KMS-11 (cell line): ENCODE measurements around the gene BLOC1S5.
A peak's percentile ranks its signal among the peaks of the same experiment; 100 is the strongest.

Experiments used
- H2AFZ ChIP-seq: fragments of 200-600 bp; sonication (generic); 2 replicates; pipeline ENCODE4 v1.6.1; 2016; ENCODE audit warnings: antibody characterized with exemption, mixed run types, low read depth
- H3K27ac ChIP-seq: fragments of 200-600 bp; sonication (generic); 2 replicates; pipeline ENCODE4 v1.6.1; 2016; ENCODE audit warnings: mild to moderate bottlenecking, mixed run types
- H3K27me3 ChIP-seq: fragments of 200-600 bp; sonication (generic); 2 replicates; pipeline ENCODE4 v1.6.1; 2017; ENCODE audit warnings: mild to moderate bottlenecking, low read depth, mixed run types, moderate library complexity; ENCODE audit not compliant: insufficient read depth
- H3K36me3 ChIP-seq: fragments of 200-600 bp; sonication (generic); 2 replicates; pipeline ENCODE4 v1.6.1; 2017; ENCODE audit warnings: mild to moderate bottlenecking, mixed run types; ENCODE audit not compliant: insufficient read depth
- H3K4me1 ChIP-seq: fragments of 200-600 bp; sonication (generic); 2 replicates; pipeline ENCODE4 v1.6.1; 2016; ENCODE audit warnings: mild to moderate bottlenecking, low read depth, mixed run types; ENCODE audit not compliant: poor library complexity, severe bottlenecking
- H3K4me2 ChIP-seq: fragments of 200-600 bp; sonication (generic); 2 replicates; pipeline ENCODE4 v1.7.0; 2016; ENCODE audit warnings: mild to moderate bottlenecking, mixed run types
- H3K4me3 ChIP-seq: fragments of 200-600 bp; sonication (generic); IDR thresholded peaks from 2 replicates; pipeline ENCODE4 v1.6.1; 2017; ENCODE audit warnings: low read depth, low read length, mixed read lengths; ENCODE audit not compliant: insufficient read depth
- H3K79me2 ChIP-seq: fragments of 200-600 bp; sonication (generic); 2 replicates; pipeline ENCODE4 v1.6.1; 2016; ENCODE audit warnings: low read depth, mixed run types; ENCODE audit not compliant: insufficient read depth
- H3K9ac ChIP-seq: fragments of 200-600 bp; sonication (generic); 2 replicates; pipeline ENCODE4 v1.6.1; 2016; ENCODE audit warnings: mild to moderate bottlenecking, mixed run types
- H4K20me1 ChIP-seq: fragments of 200-600 bp; sonication (generic); 2 replicates; pipeline ENCODE4 v1.6.1; 2016; ENCODE audit warnings: mild to moderate bottlenecking, mixed run types; ENCODE audit not compliant: insufficient read depth
- CTCF ChIP-seq: fragments of 200-600 bp; sonication (generic); conservative IDR thresholded peaks from 2 replicates; pipeline ENCODE4 v1.6.1; 2017; ENCODE audit warnings: low read depth, mild to moderate bottlenecking, antibody characterized with exemption, low read length, moderate library complexity, mixed read lengths

BLOC1S5 gene

GRCh38 chr6:8102122-8102958, 38.2 kb upstream of the BLOC1S5 start, which contains the start of gene EEF1E1:
Gene EEF1E1 (minus strand): TSS chr6:8102548. CDS start chr6:8102521, 27 bp downstream.
- Histone ChIP-seq H3K4me1 (peaks cover 18% of the 10 kb centered on the region), H4K20me1 (no peaks in the 10 kb centered on the region), H3K9ac (peak within 1 kb of the TSS; percentile 72), H3K79me2 (peaks cover 41% of the 10 kb centered on the region; the same call in 1 of the 2 replicates), H2AFZ (peak within 1 kb of the TSS; percentile 81), H3K4me2 (peak within 1 kb of the TSS; percentile 75), H3K27ac (peak within 1 kb of the TSS; percentile 47), H3K4me3 (peak within 1 kb of the TSS; percentile 70), H3K27me3 (no peaks in the 10 kb centered on the region), H3K36me3 (0 out of 2 replicates have a peak, but pooled peaks cover under 1% of the 10 kb centered on the region)
- no peak for TF ChIP-seq CTCF

GRCh38 chr6:8100159-8100854, 36.1 kb upstream of the BLOC1S5 start:
- no peak overlapping the region for H3K27ac ChIP-seq
- H3K9ac ChIP-seq: no peak overlapping the region
- no peaks in the 10 kb centered on the region for H3K27me3 ChIP-seq
- H2AFZ ChIP-seq: no peak overlapping the region
- peaks cover 14% of the 10 kb centered on the region; the same call in 1 of the 2 replicates for H3K36me3 ChIP-seq
- peaks cover 41% of the 10 kb centered on the region; the same call in 1 of the 2 replicates for H3K79me2 ChIP-seq
- no peak for TF ChIP-seq CTCF
- H3K4me1 ChIP-seq: peaks cover 18% of the 10 kb centered on the region
- H3K4me3 ChIP-seq: no peak overlapping the region
- H4K20me1 ChIP-seq: no peaks in the 10 kb centered on the region
- H3K4me2 ChIP-seq: peak overlapping the region; percentile 55; the same call in 1 of the 2 replicates

GRCh38 chr6:8090650-8091049, 26.5 kb upstream of the BLOC1S5 start:
- Histone ChIP-seq H3K9ac (no peak overlapping the region), H3K36me3 (no peaks in the 10 kb centered on the region; the same call in 1 of the 2 replicates), H3K27me3 (no peaks in the 10 kb centered on the region), H3K4me3 (no peak overlapping the region), H2AFZ (no peak overlapping the region), H3K4me1 (no peaks in the 10 kb centered on the region), H3K27ac (no peak overlapping the region), H3K79me2 (peaks cover 7% of the 10 kb centered on the region; the same call in 1 of the 2 replicates), H4K20me1 (no peaks in the 10 kb centered on the region), H3K4me2 (no peak overlapping the region)
- TF ChIP-seq CTCF: no peak

GRCh38 chr6:8088886-8089285, 24.7 kb upstream of the BLOC1S5 start:
- H2AFZ ChIP-seq: no peak overlapping the region
- no peak for TF ChIP-seq CTCF
- H3K27me3 ChIP-seq: no peaks in the 10 kb centered on the region
- no peak overlapping the region for H3K4me2 ChIP-seq
- no peaks in the 10 kb centered on the region for H4K20me1 ChIP-seq
- H3K36me3 ChIP-seq: no peaks in the 10 kb centered on the region
- no peaks in the 10 kb centered on the region for H3K4me1 ChIP-seq
- peaks cover 5% of the 10 kb centered on the region; the same call in 1 of the 2 replicates for H3K79me2 ChIP-seq
- no peak overlapping the region for H3K4me3 ChIP-seq
- no peak overlapping the region for H3K9ac ChIP-seq
- H3K27ac ChIP-seq: no peak overlapping the region
